NT2/D1 (cell line): ENCODE measurements around the gene DRC7.

Experiments
- SUZ12 ChIP-seq: IDR thresholded peaks from 2 replicates; pipeline ENCODE4 v1.6.1; 2011; ENCODE audit not compliant: insufficient read length, insufficient read depth; ENCODE audit errors: extremely low read depth
- YY1 ChIP-seq: IDR thresholded peaks from 2 replicates; pipeline ENCODE4 v1.6.1; 2011; ENCODE audit not compliant: insufficient read length, insufficient read depth
- ZNF274 ChIP-seq: IDR thresholded peaks from 2 replicates; pipeline ENCODE4 v1.6.1; 2011; ENCODE audit warnings: mild to moderate bottlenecking, low read depth, low read length

- no peak for TF ChIP-seq YY1
- TF ChIP-seq ZNF274 = no peak
- TF ChIP-seq SUZ12 = no peak
Measured at GRCh38 chr16:57672416-57672815, 22.2 kb upstream of the DRC7 start.
